SK-N-DZ (cell line): ENCODE measurements around the gene GRPR.
"Not testable (repeated sequence)": the region's sequence is repeated elsewhere in the genome, so short reads cannot be mapped to it uniquely, and the experiment has no call there.

Source experiments
- DNase-seq: peaks from one replicate; pipeline ENCODE4 v3.0.0-alpha.2; 2015; ENCODE audit warnings: low spot score

The GRPR gene

DNA sequence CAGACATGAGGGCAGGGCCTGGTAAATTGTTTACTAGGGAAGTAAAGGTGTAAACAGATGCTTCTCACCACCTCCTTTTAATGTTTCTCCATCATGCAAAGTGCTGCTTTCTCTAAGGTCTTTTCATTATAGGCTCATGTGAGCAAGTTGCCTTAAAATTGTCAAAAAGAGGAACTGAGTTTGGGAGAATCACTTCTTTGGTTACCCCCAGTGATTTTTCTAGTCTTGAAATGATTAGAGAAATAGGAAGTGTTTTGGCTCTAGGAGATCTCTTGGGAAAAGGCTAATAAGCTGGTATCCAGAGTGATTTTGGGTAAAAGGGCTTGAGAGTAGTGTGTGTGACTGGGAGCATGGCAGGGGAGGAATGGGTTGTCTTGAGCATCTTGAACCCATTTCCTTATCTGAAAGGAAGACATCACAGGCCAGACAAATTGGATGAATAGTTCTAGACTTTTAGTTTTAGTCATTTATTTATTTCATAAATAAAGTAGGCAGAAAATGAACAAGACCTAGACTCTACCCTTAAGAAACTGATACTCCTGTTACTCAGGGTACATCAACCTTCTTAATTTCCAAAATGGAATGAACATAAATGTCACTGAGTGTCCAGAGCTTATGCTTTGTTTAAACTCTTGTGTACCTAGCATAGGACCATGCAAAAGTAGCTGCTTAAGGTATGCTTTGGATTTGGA lies 14.2 kb downstream of the GRPR start:
- DNase-seq, result no peak

DNA sequence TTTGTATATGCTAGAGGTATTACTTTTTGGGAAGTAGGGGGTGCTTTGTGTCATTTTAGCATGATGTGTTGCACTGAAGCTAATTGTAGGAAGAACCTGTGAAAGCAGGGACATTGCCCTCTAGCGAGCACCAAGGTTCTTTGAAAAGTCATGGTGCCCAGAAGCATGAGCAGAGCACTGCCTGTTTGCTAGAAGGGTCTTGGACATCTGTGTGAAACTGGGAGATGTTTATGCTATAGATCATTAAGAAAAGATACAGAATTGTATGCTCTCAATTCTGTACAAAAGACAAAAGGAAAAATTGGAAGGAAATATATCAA lies 14.7 kb downstream of the GRPR start:
- peak; percentile 5 for DNase-seq

DNA sequence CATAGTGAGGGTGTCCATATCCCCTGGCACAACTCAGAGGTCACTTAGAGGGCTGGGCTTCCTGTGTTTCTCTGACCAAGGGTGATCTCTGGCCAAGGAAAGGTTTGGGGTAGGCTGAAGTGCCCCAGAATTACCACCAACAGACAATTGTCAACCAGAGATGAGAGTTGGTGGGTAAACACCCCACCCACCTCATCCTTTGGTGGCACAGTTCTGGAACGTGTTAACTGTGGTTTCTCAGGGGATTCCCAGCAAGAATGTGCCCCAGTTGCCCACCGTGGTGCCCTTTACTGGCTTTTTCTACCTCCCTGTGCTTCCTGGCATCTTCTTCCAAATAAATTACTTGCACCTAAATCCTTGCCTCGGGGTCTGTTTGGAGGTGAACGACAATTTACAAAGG lies 17.1 kb downstream of the GRPR start:
- DNase-seq, result no peak

DNA sequence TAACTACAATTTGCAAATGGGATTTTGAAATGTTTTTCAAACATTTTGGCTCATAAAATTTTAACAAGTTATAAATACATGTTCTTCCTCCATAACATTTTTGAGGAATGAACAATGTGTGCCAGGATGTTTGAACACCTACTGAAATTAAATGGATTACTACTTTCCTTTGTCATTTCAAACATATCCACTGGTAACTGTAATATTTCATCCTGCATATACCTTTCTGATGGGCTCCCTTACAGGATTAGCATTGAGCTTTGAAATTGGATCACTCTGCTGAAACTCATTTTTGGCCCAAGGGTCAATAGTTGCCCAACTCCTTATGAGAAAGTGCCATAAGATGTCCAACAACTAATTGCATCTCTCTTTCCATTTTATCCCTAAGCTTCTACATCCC lies 17.6 kb downstream of the GRPR start:
- no peak for DNase-seq

DNA sequence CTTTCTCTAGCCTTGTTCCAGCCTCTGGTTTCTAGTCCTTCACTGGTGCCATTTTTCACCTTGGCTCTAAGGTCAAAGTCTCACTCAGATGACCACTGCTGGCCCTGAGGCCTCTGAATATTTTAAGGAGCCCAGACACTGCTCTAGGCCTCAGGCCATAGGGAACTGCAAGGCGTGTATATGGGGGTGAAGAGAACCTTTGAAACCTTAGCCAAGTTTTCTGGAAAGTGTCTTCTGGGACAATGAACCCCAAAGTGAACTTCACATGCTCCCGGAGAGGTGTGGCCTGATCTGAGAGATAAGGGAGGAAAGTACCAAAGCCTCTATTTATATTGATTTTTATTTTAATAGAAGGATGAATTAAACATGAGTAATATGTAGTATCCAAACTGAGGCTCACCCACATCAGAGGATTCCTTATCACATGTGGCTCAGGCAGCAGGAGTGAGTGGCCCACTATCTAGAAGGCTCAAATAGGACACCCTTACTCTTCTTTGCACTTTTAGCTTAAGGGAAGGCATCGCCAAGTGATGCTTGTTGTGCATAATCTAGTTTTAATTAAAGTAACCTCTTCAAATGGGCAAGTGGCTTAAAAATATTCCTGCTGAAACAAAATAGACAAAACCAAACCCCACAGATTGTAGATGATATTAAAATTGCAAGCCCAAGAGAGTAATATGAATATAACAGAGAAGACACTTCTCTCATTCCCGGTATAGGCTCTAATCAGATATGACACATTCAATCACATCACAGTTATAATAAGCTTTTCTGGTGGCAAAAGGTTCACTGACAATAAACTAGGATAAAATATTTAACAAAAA lies 18.3 kb downstream of the GRPR start:
- no peak for DNase-seq

DNA sequence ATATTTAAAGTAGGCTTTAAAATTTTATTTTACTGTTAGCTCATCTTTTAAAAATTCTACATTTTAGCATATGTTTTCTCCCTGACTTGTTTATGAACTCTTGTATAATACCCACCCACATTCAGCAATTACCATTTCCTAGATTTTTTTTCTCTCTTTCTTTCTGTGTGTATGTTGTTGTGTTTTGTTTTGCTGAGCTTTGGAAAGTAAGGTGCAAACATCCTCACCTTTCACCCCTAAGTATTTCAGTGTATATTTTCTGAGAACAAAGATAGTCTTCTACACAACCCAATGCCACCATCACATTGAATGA lies 18.8 kb downstream of the GRPR start:
- DNase-seq, result no peak

DNA sequence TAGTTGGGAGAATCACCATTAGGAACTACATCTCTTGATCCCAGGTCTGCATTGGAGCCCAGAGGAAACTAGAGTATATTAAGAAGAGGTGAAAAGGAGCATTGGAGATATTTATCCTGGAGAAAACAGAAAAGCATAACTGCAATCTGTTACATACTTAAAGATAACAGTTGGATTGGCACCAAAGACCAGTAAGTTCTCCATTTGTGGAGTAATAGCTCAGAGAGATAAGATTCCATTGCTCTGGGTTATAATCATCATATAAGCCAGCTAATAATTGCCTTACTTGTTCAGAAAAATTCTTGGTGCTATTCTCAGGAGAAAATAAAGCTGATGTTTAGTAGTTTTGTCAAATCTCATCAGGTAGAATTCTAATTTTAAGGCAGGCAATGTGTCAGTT lies 20.6 kb downstream of the GRPR start:
- DNase-seq, result no peak

DNA sequence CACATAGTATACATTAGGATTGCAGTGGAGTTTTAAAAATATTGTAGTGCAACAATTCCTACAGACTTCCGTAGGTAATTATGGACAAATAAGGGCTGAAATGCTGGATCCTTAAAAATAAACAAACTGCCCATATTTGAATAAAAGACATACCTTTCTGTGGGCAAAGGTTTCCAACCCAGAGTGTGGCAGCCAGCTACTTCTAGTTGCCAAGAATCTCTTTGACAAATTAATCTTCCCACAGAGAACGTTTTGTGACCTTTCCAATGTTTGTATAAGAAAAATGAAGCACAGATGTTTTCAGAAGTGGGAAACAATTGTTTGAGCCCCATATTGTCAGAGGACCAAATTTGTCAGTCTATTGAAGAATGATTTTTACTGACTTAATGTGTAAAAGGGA lies 21.1 kb downstream of the GRPR start:
- no peak for DNase-seq

DNA sequence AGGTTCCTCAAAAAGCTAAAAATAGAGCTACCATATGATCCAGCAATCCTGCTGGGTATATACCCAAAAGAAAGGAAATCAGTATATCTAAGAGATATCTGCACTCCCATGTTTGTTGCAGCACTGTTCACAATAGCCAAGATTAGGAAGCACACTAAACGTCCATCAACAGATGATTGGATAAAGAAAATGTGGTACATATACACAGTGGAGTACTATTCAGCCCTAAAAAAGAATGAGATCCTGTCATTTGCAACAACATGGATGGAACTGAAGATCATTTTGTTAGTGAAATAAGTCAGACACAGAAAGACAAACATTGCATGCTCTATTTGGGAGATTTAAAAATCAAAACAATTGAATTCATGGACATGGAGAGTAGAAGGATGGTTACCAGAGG lies 21.7 kb downstream of the GRPR start:
- DNase-seq, result not testable (repeated sequence)

DNA sequence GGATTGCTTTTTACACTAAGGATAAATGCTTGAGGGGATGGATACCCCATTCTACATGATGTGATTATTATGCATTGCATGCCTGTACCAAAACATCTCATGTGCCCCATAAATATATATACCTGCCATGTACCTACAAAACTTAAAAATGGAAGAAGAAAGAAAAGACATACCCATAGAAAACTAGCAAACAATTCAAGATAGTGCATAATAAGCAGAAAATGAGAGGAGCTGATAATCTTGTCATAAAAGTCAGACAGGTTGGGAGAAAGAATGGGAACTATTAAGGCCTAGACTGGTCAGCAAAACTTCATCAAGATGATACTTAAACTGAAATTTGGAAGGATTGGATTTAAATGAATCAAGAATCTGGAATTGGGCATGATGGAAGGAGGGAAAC lies 22.3 kb downstream of the GRPR start:
- no peak for DNase-seq

DNA sequence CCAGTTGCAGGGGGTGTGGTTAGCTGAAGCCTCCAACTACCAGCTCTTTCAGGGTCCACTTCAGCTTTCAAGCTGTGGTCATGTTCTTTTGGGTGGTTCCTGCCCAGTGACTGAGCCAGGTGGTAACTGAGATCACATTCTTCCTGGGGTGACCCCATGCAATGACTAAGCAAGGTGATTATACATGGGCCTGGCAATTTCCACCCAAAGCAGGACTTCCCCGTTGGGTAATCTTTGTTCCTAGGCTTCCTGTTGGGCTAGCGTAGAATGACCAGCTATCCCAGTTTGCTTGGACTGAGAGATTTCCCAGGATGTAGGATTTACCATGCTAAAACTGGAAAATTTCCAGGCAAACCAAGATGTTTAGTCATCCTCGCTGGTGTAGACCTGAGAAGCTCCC lies 25.5 kb downstream of the GRPR start:
- no peak for DNase-seq

DNA sequence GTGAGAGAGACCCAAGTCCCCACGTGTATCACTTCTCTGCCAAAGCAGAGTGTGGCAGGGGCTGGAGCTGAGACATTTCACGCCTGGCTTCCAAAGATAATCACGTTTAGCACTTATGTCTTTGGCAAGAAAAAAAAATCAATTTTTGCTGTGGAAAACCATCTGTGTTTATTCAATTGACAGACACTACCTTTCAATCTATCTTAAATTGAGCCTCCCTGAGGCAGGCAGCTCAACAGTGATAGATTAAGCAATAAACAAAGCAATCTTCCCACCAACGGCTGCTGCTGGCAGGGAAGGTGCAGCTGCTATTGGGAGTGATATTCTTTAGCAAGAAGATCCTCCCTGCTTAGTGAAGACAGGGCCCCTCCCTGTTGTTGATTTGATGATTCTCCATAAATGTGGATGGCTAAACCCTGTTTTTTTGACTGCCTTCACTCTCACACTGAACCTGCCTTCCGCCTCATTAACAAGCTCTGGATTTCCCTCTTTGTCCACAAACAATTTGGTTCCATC lies 32.3 kb downstream of the GRPR start:
- peak; percentile 9 for DNase-seq

DNA sequence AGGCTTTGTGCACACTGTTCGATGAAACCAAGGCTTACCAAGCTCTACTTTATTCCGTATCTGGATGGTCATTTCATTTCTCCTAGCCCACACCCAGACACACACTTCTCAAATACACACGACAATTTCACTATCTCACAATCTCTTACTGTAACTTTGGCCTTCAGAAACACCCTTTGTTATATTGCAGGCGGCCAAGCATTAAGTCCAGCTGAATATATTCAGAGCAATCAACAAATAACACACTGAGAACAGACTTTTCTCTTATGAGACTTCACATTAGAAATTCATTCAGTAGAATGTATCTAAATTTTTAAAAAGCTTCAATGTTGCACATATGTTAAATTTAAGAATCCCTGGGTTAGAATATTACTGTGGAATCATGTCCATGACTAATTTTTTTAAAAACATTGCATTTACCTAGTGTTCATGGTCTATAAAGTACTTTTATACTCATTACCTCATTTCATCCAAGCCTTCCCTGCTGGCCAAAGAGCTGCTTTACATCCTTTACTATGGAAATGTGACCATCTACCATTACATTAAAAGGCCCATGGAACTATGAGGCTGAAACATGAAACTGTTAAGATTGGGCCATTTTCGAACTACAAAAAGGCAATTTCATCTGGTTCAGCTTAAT lies 33.4 kb downstream of the GRPR start:
- no peak for DNase-seq

DNA sequence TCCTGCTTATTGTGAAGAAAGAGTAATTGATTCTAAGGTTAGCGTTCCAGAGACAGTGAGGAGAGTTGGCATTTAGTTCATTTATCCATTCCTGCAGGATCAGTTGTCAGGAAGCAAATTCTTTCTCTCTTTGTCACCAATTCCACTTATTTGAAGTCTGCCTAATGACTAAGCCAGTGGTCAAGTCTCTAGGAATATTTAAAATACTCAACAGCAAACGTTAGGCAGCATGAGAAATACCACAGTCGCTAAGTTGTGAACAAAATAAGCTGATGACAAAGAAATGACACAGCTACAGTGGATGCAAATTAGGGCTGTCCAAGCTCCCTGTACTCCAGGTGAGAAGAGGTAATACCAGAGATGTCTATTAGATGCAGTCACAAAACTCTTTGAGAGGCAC lies 37.4 kb downstream of the GRPR start:
- DNase-seq, result no peak

DNA sequence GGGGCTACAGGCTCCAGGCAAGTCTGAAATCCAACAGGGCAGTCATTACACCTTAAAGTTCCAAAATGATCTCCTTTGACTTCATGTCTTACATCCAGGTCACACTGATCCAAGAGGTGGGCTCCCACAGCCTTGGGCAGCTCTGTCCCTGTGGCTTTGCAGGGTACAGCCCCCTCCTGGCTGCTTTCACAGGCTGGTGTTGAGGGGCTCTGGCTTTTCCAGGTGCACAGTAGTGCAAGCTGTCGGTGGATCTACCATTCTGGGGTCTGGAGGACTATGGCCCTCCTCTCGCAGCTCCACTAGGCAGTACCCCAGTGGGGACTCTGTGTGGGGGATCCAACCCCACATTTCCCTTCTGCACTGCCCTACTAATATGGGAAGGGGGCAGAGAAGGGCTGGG lies 37.8 kb downstream of the GRPR start:
- not testable (repeated sequence) for DNase-seq

DNA sequence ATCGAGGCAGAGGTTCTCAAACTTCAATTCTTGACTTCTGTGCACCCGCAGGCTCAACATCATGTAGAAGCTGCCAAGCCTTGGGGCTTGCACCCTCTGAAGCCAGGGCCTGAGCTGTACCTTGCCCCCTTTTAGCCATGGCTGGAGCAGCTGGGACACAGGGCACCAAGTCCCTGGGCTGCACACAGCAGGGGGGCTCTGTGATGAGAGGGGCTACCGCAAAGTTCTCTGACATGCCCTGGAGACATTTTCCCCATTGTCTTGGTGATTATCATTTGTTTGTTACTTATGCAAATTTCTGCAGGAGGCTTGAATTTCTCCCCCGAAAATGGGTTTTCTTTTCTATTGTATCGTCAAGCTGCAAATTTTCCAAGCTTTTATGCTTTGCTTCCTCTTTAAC lies 39.0 kb downstream of the GRPR start:
- no peak for DNase-seq

DNA sequence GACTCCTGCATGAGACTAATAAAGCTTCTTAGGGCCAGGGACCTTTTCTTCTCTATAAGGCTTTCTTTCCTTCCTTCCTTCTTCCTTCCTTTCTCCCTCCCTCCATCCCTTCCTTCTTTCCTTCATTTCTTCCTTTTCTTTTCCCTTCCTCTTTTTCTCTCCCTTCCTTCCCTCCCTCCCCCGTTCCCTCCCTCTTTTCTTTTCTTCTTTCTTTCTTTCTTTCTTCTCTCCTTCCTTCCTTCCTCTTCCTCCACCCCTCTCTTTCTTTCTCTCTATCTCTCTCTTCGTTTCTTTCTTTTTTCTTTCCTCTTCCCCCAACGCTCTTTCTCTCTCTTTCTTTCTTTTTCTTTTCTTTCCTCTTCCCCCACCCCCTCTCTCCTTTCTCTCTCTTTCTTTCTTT lies 41.4 kb downstream of the GRPR start:
- no peak for DNase-seq

DNA sequence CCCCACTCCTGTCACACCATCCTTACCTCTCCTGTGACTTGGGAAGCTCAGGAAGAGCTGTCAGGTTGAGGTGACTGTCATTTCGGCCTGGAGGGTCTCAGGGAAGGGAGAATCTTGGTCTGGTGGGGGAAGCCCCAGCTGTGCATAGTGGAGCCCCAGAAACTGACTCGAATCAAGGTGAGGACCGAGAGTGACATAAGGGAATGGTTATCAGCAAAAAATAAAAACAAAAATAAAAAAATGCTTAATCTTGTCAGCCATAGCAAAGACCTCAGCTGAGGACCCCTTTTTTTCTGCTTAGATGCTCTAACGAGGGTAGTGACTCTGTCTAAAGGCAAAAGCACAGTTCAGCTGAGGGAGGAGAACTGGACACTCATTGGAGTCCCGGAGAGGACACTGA lies 43.8 kb downstream of the GRPR start, which contains the start of gene MAGEB17:
TSS of gene MAGEB17 (plus strand) at position 301 of the 400 bp plus-strand sequence. CDS start 2,902 bp downstream, outside the sequence.
- DNase-seq, result no peak

DNA sequence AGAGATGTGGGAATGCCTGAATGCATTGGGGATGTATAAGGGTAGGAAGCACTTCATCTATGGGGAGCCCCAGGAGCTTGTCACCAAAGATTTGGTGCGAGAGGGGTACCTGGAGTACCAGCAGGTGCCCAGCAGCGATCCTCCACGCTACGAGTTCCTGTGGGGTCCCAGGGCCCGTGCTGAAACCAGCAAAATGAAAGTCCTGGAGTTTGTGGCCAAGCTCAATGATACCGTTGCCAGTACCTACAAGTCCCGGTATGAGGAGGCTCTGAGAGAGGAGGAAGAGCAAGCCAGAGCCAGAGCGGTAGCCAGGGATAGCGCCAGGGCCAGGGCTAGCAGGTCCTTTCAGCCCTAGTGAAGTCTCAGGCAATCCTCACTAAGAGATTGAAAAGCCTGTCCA lies 47.7 kb downstream of the GRPR start:
- no peak for DNase-seq

DNA sequence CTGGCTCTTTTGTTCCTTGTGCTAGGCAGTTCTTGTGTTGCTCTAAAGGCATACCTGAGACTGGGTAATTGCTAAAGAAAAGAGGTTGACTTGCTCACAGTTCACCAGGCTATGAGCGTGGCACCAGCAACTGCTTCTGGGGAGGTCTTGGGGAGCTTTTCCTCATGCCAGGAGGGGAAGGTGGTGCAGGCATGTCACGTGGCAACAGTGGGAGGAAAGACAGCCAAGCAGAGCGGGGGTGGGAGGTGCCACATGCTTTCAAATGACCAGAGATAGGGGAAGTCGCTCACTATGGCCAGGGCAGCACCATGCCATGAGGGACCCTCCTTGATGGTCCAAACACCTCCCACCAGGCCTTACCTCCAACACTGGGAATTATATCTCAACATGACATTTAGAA lies 48.6 kb downstream of the GRPR start:
- DNase-seq, result no peak

DNA sequence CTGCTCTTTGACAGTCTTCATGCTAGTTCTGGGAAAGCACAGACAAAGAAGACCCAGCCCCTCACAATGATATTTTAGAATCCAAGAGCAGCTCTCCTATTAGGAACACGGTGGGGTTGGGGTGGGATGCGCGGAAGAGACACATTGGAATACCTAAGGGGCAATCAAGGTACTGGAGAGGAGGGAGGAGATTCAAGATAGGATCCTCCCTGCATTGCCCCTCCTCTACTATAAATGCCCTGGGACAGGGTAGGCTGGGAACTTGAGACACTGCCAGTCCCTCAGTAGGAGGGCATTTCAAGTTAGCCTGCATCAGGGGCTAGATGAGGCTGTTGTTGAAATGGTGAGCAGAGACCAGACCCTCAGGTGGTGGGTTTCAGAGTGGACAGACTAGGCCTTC lies 49.0 kb downstream of the GRPR start:
- DNase-seq, result no peak

DNA sequence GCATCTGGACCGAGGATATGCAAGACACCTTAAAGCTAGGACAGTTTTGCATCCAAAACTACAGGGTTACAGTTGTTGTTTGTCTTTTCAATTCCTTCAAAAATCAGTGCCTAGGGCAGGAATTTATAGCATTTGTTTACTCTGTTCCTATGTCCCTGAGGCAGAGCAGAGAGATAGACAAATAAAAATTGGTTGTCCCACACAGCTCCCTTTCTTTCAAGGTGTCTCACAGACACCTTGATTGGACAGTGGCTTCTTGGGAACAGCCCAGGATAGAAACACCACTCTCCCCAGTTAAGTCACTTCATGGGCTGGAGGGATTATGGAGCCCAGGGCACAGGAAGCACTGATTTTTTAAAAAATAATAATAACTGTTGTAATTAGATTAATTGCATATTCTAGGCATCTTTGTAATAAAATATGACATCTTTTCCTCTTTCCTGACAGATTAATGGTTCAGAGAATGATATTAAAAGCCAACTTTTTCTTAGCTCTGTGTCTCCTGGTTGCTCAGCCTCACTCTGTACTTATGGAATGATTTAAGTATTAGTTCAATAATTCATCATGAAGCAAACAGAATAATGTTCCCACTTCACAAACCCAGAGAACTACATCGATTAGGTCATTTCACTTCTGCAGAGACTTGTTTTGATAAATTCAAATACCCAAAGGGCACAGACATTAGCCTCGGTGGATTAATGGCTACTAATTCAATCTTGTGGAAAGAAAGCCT lies 52.1 kb downstream of the GRPR start:
- DNase-seq, result no peak
